Stomach (tissue), 9 donors: ENCODE data around the gene NRG3. TPM values are rescaled to one million over a fixed set of nuclear protein-coding genes. Genes with fewer than 3 reads are reported as not detected.
A peak's percentile ranks its signal among the peaks of the same experiment; 100 is the strongest.

Experiments
- DNase-seq, 2 donors: peaks; one replicate each; pipeline versions ENCODE4 v3.0.0 to v3.0.0-alpha.2; 2013 to 2019
- H3K27ac ChIP-seq, 5 donors: fragments of 200-600 bp in 4 of 5; sonication (generic) in 4 of 5; one replicate each; pipeline ENCODE4 v1.5.1; 2013 to 2019; ENCODE audit warnings: mild to moderate bottlenecking in 1 of 5, moderate library complexity in 1 of 5
- H3K27me3 ChIP-seq, 3 donors: fragments of 200-600 bp; sonication (generic); one replicate each; pipeline ENCODE4 v1.5.1; 2017 to 2019; ENCODE audit warnings: mixed run types in 1 of 3
- H3K36me3 ChIP-seq, 4 donors: fragments of 200-600 bp; sonication (generic); 1 replicate in 3 of 4; 2 replicates in 1 of 4; pipeline ENCODE4 v1.5.1; 2016 to 2019
- H3K4me1 ChIP-seq, 4 donors: fragments of 200-600 bp; sonication (generic); one replicate each; pipeline ENCODE4 v1.5.1; 2016 to 2019
- H3K4me3 ChIP-seq, 4 donors: fragments of 200-600 bp; sonication (generic) in 3 of 4; one replicate each; pipeline ENCODE4 v1.5.1; 2016 to 2019; ENCODE audit warnings: mild to moderate bottlenecking in 1 of 4
- H3K9me3 ChIP-seq, 4 donors: fragments of 200-600 bp; sonication (generic); one replicate each; pipeline ENCODE4 v1.5.1; 2016 to 2019
- EP300 ChIP-seq: sonication (generic); formaldehyde crosslinking; IDR thresholded peaks from one replicate; pipeline ENCODE4 v1.6.1; 2017; ENCODE audit warnings: antibody characterized with exemption
- POLR2A ChIP-seq, 4 donors: fragments of 450-650 bp; IDR thresholded peaks; one replicate each; pipeline ENCODE4 v1.6.1; 2016; ENCODE audit warnings: antibody characterized with exemption in 4 of 4, control low read depth in 2 of 4, mild to moderate bottlenecking in 1 of 4, moderate library complexity in 1 of 4
- POLR2AphosphoS5 ChIP-seq, 3 donors: sonication (generic); formaldehyde crosslinking; IDR thresholded peaks; one replicate each; pipeline ENCODE4 v1.6.1; 2016; ENCODE audit warnings: antibody characterized with exemption in 3 of 3
- WGBS, 5 donors: extraction: QIAGEN DNeasy Blood & Tissue Kit in 3 of 5; methylation state at CpG; one replicate each; pipeline versions ENCODE4 v1.1.5 to v1.1.7; 2013 to 2018; 5-methylcytosine and 5-hydroxymethylcytosine counted together
- intact Hi-C: fragments of 100-400 bp; cut with DNase I; formaldehyde crosslinking; loops from one replicate; pipeline ENCODE4 v1.15.1; 2023; ENCODE audit warnings: low total_unique reads
- polyA plus RNA-seq, 3 donors: library from polyadenylated mRNA; stranded (reverse); fragments of 200-250 nt; gene quantifications; one replicate each; pipeline ENCODE4 v1.2.3, GENCODE V29; 2013
- total RNA-seq, 5 donors: library from RNA; depleted of rRNA; stranded (reverse); fragments of >200 nt; gene quantifications; one replicate each; pipeline versions ENCODE4 v1.1.0 to v1.2.3, GENCODE V29; 2014 to 2016
- TF ChIP-seq, protein P1 (sequence below), 7 experiments: fragments of 450-650 bp in 4 of 7; fragments of 200-600 bp in 3 of 7; sonication (generic) in 3 of 7; IDR thresholded peaks; one replicate each; pipeline ENCODE4 v1.5.1; 2016 to 2019; ENCODE audit warnings: antibody characterized with exemption in 7 of 7, control low read depth in 2 of 7, mild to moderate bottlenecking in 1 of 7
- donor health status: healthy with polysubstance abuse.
- donor health status: Bipolar disorder and iron deficiency.
- donor health status: healthy.

NRG3 gene
- total and polyA plus RNA-seq, 8 donors, result 0.08 to 2.5 (median 0.52) TPM; not detected in 4

DNA sequence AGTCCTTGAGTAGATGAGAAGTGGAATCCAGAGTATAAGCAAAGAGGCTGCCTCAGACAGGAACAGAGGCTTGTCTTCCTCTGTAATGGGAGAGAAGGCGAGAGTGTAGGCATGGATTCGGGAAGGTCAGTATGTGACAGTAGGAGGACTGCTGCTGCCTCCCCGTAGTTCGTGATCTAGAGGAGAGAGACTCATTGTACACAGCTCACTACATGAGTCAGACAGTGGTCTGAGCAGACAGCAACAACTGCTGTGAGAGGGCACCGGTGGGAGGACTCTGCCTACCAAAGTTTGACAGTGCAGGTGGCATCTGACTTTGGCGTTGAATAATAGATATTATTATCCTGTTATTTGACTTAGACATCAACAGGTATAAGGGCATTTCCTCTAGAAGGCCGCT lies 319.4 kb downstream of the NRG3 start:
- TF ChIP-seq POLR2AphosphoS5 (IDR thresholded peaks at IDR 0.05), result no peak
- no peak for TF ChIP-seq EP300
- no peak for TF ChIP-seq POLR2A (IDR thresholded peaks at IDR 0.05)
- TF ChIP-seq, protein P1, sequence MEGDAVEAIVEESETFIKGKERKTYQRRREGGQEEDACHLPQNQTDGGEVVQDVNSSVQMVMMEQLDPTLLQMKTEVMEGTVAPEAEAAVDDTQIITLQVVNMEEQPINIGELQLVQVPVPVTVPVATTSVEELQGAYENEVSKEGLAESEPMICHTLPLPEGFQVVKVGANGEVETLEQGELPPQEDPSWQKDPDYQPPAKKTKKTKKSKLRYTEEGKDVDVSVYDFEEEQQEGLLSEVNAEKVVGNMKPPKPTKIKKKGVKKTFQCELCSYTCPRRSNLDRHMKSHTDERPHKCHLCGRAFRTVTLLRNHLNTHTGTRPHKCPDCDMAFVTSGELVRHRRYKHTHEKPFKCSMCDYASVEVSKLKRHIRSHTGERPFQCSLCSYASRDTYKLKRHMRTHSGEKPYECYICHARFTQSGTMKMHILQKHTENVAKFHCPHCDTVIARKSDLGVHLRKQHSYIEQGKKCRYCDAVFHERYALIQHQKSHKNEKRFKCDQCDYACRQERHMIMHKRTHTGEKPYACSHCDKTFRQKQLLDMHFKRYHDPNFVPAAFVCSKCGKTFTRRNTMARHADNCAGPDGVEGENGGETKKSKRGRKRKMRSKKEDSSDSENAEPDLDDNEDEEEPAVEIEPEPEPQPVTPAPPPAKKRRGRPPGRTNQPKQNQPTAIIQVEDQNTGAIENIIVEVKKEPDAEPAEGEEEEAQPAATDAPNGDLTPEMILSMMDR (IDR thresholded peaks at IDR 0.05), result no peak
- 86 to 97% (median 91%) methylated on average over 7 of the region's 7 CpGs for WGBS, 5 donors
- no peaks in the 10 kb centered on the region for H3K4me1 ChIP-seq
- H3K9me3 ChIP-seq, result peaks cover 0 to 5% (median 0%) of the 10 kb centered on the region in 4 donors
- no peak overlapping the region for H3K4me3 ChIP-seq
- intact Hi-C loops, result no loop called here
- no peak for DNase-seq
- no peaks in the 10 kb centered on the region for H3K27me3 ChIP-seq
- no peak overlapping the region for H3K27ac ChIP-seq
- no peaks in the 10 kb centered on the region for H3K36me3 ChIP-seq

DNA sequence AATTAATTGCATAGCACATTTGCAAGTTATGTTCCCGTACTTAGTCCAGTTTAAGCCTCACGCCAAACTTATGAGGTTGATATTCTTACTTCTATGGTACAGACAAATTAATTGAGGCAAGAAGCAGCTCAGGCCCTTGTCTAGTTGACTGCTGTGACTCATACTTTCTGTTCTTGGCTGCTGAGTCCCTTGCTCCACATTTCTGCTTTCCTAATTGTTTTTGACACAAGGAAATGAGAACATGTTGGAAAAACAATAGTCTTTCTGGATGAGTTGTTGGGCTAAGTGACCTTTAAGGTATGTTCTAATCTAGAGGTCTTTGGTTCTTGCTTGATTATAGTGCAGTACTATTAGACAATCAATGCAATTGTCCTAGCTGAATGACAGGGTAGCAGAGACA lies 331.8 kb downstream of the NRG3 start:
- Histone ChIP-seq H3K36me3 (no peaks in the 10 kb centered on the region), H3K9me3 (no peaks in the 10 kb centered on the region), H3K27me3 (no peaks in the 10 kb centered on the region), H3K4me3 (no peak overlapping the region), H3K4me1 (no peaks in the 10 kb centered on the region), H3K27ac (no peak overlapping the region)
- intact Hi-C loops, result no loop called here
- 91 to 96% (median 91%) methylated on average over 2 of the region's 2 CpGs for WGBS, 5 donors
- DNase-seq, result no peak
- TF ChIP-seq EP300, result no peak
- TF ChIP-seq POLR2AphosphoS5 (IDR thresholded peaks at IDR 0.05), result no peak

DNA sequence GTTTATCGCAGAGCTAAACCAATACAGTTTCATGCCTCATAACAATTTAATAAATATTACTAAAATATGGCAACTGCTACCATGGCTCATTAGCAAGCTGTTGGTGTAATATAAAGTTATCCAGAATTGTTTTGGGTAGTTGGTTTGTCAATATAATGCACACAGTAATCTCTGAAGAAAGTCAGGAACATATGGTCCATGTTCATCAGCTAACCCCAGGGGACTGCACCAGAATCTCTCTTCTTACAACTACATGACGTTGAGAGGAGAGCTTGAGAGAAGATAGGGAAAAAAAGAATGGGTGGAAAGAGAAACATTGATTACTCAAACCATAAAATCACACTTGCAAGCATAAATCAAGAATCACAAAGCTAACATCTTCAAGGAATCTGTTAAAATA lies 333.7 kb downstream of the NRG3 start:
- WGBS, 5 donors, result 66 to 77% (median 69%) methylated on average over 2 of the region's 2 CpGs
- TF ChIP-seq EP300 (no peak), POLR2A (IDR thresholded peaks at IDR 0.05) (no peak), POLR2AphosphoS5 (IDR thresholded peaks at IDR 0.05) (no peak)
- TF ChIP-seq, protein P1 (IDR thresholded peaks at IDR 0.05), result no peak
- H3K4me3 ChIP-seq, result no peak overlapping the region
- no peaks in the 10 kb centered on the region for H3K27me3 ChIP-seq
- H3K36me3 ChIP-seq, result no peaks in the 10 kb centered on the region
- no peak overlapping the region for H3K27ac ChIP-seq
- no peak for DNase-seq
- intact Hi-C loops, result no loop called here
- no peaks in the 10 kb centered on the region for H3K4me1 ChIP-seq
- H3K9me3 ChIP-seq, result no peaks in the 10 kb centered on the region

DNA sequence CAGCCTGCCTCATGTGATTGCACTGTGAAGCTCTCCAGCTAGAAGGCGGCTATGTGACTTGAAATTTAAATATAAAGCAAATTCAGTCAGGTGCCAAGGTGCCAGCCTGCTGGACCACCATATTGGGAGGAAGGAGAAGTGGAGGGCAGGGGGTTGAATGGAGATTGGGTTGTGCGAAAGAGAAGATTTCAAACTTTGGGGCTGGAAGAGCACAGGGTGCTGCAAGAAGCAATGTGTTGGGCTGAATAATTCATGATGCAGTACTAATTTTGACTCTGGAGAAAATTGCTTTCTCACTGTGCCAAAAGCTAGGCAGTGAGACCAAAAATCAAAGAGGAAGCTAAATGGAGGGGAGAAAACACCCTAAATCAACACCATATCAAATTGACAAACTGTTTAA lies 335.3 kb downstream of the NRG3 start:
- Histone ChIP-seq H3K36me3 (no peaks in the 10 kb centered on the region), H3K27me3 (no peaks in the 10 kb centered on the region), H3K27ac (no peak overlapping the region), H3K9me3 (no peaks in the 10 kb centered on the region), H3K4me1 (no peaks in the 10 kb centered on the region), H3K4me3 (no peak overlapping the region)
- intact Hi-C loops, result no loop called here
- no peak for DNase-seq
- 83 to 94% (median 89%) methylated on average over 2 of the region's 2 CpGs for WGBS, 5 donors
- TF ChIP-seq EP300 (no peak), POLR2A (IDR thresholded peaks at IDR 0.05) (no peak), POLR2AphosphoS5 (IDR thresholded peaks at IDR 0.05) (no peak)
- TF ChIP-seq, protein P1 (IDR thresholded peaks at IDR 0.05), result no peak

DNA sequence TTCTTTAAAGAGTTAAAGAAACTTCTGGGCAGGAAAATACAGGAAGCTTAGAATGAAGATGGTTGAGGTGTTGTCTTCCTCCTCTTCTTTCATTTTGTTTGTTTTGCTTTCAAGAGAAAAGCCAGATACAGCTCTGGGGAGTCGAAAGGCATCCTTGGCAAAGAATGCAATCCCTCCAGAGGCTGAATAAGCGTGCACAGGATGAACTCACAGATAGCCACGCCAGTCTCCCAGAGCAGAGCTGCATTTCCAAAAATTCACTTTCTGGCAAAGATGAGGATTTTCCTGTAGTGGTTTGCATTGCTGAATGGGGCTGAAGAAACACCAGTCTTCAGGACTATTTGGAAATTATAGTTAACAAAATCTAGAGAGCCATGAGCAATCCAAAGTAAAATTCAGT lies 336.4 kb downstream of the NRG3 start:
- H3K9me3 ChIP-seq, result no peaks in the 10 kb centered on the region
- WGBS, 5 donors, result 22 to 56% (median 46%) methylated on average over 3 of the region's 3 CpGs
- TF ChIP-seq POLR2AphosphoS5 (IDR thresholded peaks at IDR 0.05), result no peak
- no peak for TF ChIP-seq POLR2A (IDR thresholded peaks at IDR 0.05)
- TF ChIP-seq, protein P1 (IDR thresholded peaks at IDR 0.05), result no peak
- TF ChIP-seq EP300, result no peak
- H3K27me3 ChIP-seq, result no peaks in the 10 kb centered on the region
- intact Hi-C loops, result no loop called here
- H3K27ac ChIP-seq, result no peak overlapping the region
- H3K4me1 ChIP-seq, result no peaks in the 10 kb centered on the region
- H3K4me3 ChIP-seq, result no peak overlapping the region
- no peaks in the 10 kb centered on the region for H3K36me3 ChIP-seq
- DNase-seq, result peak in 1 of 2 donors; percentile 11
